Effector memory CD4-positive, alpha-beta T cell (primary cell): ENCODE measurements around the gene NOB1.
"Not testable (repeated sequence)": the region's sequence is repeated elsewhere in the genome, so short reads cannot be mapped to it uniquely, and the experiment has no call there.

Experiments
- DNase-seq, 3 donors: peaks; one replicate each; pipeline ENCODE4 v3.0.0-alpha.2; 2020
- H3K27ac ChIP-seq: 2 replicates; pipeline ENCODE4 v1.7.0; 2013; ENCODE audit warnings: mild to moderate bottlenecking, low read length, moderate library complexity; ENCODE audit not compliant: insufficient read depth, poor library complexity, severe bottlenecking
- H3K27me3 ChIP-seq: replicated peaks from 2 replicates; pipeline ENCODE4 v1.7.0; 2013; ENCODE audit warnings: mild to moderate bottlenecking, low read length; ENCODE audit not compliant: insufficient read depth, control insufficient read depth, poor library complexity, severe bottlenecking
- H3K36me3 ChIP-seq: 2 replicates; pipeline ENCODE4 v1.7.0; 2013; ENCODE audit warnings: mild to moderate bottlenecking, low read length, moderate library complexity; ENCODE audit not compliant: control insufficient read depth, insufficient read depth
- H3K4me1 ChIP-seq: 2 replicates; pipeline ENCODE4 v1.7.0; 2013; ENCODE audit warnings: low read length, mild to moderate bottlenecking; ENCODE audit not compliant: control insufficient read depth, insufficient read depth, poor library complexity, severe bottlenecking
- H3K4me3 ChIP-seq: 2 replicates; pipeline ENCODE4 v1.7.0; 2013; ENCODE audit warnings: low read length, low read depth, mild to moderate bottlenecking; ENCODE audit not compliant: insufficient read depth, poor library complexity, severe bottlenecking
- H3K9me3 ChIP-seq: 2 replicates; pipeline ENCODE4 v1.7.0; 2013; ENCODE audit warnings: mild to moderate bottlenecking, low read length, moderate library complexity; ENCODE audit not compliant: control insufficient read depth

NOB1 gene

GRCh38 chr16:69741951-69742904, 12.5 kb downstream of the NOB1 start:
- Histone ChIP-seq H3K4me1 (no peaks in the 10 kb centered on the region), H3K27me3 (no peaks in the 10 kb centered on the region), H3K9me3 (no peaks in the 10 kb centered on the region), H3K4me3 (no peak overlapping the region), H3K27ac (no peak overlapping the region), H3K36me3 (peaks cover 67% of the 10 kb centered on the region)
- no peak for DNase-seq

GRCh38 chr16:69741519-69741918, 13.2 kb downstream of the NOB1 start:
- no peaks in the 10 kb centered on the region for H3K9me3 ChIP-seq

GRCh38 chr16:69732101-69732500, 22.6 kb downstream of the NOB1 start:
- no peak for DNase-seq
- no peak overlapping the region for H3K27ac ChIP-seq
- no peaks in the 10 kb centered on the region for H3K9me3 ChIP-seq
- no peaks in the 10 kb centered on the region for H3K27me3 ChIP-seq
- H3K4me1 ChIP-seq = peaks cover 4% of the 10 kb centered on the region
- no peaks in the 10 kb centered on the region for H3K36me3 ChIP-seq
- no peak overlapping the region for H3K4me3 ChIP-seq

More at GRCh38 chr16:69741519-69741918, 13.2 kb downstream of the NOB1 start:
- H3K4me3 ChIP-seq = no peak overlapping the region
- no peaks in the 10 kb centered on the region for H3K27me3 ChIP-seq
- peaks cover 60% of the 10 kb centered on the region for H3K36me3 ChIP-seq
- no peak overlapping the region for H3K27ac ChIP-seq
- H3K4me1 ChIP-seq = no peaks in the 10 kb centered on the region
- DNase-seq = no peak

GRCh38 chr16:69731280-69731679, 23.4 kb downstream of the NOB1 start:
- H3K36me3 ChIP-seq, H3K27me3 ChIP-seq, H3K4me3 ChIP-seq, H3K9me3 ChIP-seq, DNase-seq, H3K27ac ChIP-seq: not testable (repeated sequence)
- H3K4me1 ChIP-seq = peaks cover 12% of the 10 kb centered on the region

GRCh38 chr16:69729030-69729429, 25.7 kb downstream of the NOB1 start:
- not testable (repeated sequence) for H3K36me3 ChIP-seq, H3K27ac ChIP-seq, H3K4me3 ChIP-seq, H3K9me3 ChIP-seq, H3K27me3 ChIP-seq, DNase-seq
- H3K4me1 ChIP-seq = peaks cover 16% of the 10 kb centered on the region

- Histone ChIP-seq H3K4me1 (peaks cover 16% of the 10 kb centered on the region), H3K9me3 (no peaks in the 10 kb centered on the region), H3K4me3 (no peak overlapping the region), H3K27ac (no peak overlapping the region), H3K27me3 (no peaks in the 10 kb centered on the region), H3K36me3 (no peaks in the 10 kb centered on the region)
- DNase-seq = no peak
These were observed 26.8 kb downstream of the NOB1 start for GRCh38 chr16:69727916-69728270.

- no peaks in the 10 kb centered on the region for H3K27me3 ChIP-seq
- peak within 1 kb of the TSS; percentile 35 for H3K27ac ChIP-seq
- H3K4me3 ChIP-seq = peak within 1 kb of the TSS; percentile 55
- H3K36me3 ChIP-seq = no peaks in the 10 kb centered on the region
- H3K9me3 ChIP-seq = no peaks in the 10 kb centered on the region
- peak; percentile 67 to 73 (median 69) for DNase-seq
- peaks cover 16% of the 10 kb centered on the region for H3K4me1 ChIP-seq
These were observed 28.2 kb downstream of the NOB1 start, which contains the start of gene NQO1 for GRCh38 chr16:69726313-69727060. Gene NQO1 (minus strand): TSS chr16:69726560. CDS start chr16:69726439, 121 bp downstream.

- Histone ChIP-seq H3K27ac (peak overlapping the region; percentile 31), H3K9me3 (no peaks in the 10 kb centered on the region), H3K27me3 (no peaks in the 10 kb centered on the region), H3K36me3 (no peaks in the 10 kb centered on the region), H3K4me1 (peaks cover 16% of the 10 kb centered on the region), H3K4me3 (peak overlapping the region; percentile 55)
- DNase-seq = no peak
These were observed 29.0 kb downstream of the NOB1 start for GRCh38 chr16:69725480-69726312.

- Histone ChIP-seq H3K4me3 (no peak overlapping the region), H3K27me3 (no peaks in the 10 kb centered on the region), H3K36me3 (no peaks in the 10 kb centered on the region), H3K4me1 (peaks cover 16% of the 10 kb centered on the region), H3K27ac (no peak overlapping the region), H3K9me3 (no peaks in the 10 kb centered on the region)
- no peak for DNase-seq
These were observed 29.7 kb downstream of the NOB1 start for GRCh38 chr16:69724981-69725479.
